Inferior parietal cortex (tissue), 1 donor: ENCODE results near the gene LMBRD2.
"Not testable (repeated sequence)": the region's sequence is repeated elsewhere in the genome, so short reads cannot be mapped to it uniquely, and the experiment has no call there.

Experiments used
- DNase-seq: peaks from one replicate; pipeline ENCODE4 v3.0.0-alpha.2; 2016; ENCODE audit errors: extremely low spot score

LMBRD2 gene

GRCh38 chr5:36161361-36161760 is 9.7 kb upstream of the LMBRD2 start:
- no peak for DNase-seq

GRCh38 chr5:36160617-36161016 is 8.9 kb upstream of the LMBRD2 start:
- no peak for DNase-seq

- no peak for DNase-seq
Observed at GRCh38 chr5:36158144-36158543, 6.5 kb upstream of the LMBRD2 start.

- no peak for DNase-seq
Observed at GRCh38 chr5:36156619-36157018, 4.9 kb upstream of the LMBRD2 start.

- DNase-seq: no peak
Observed at GRCh38 chr5:36156121-36156601, 4.5 kb upstream of the LMBRD2 start.

GRCh38 chr5:36155291-36155690 is 3.6 kb upstream of the LMBRD2 start:
- DNase-seq: no peak

GRCh38 chr5:36153726-36154125 is 2.0 kb upstream of the LMBRD2 start:
- DNase-seq: no peak

- no peak for DNase-seq
Observed at GRCh38 chr5:36153298-36153677, 1.6 kb upstream of the LMBRD2 start.

GRCh38 chr5:36152324-36153297 is 924 bp upstream of the LMBRD2 start:
- no peak for DNase-seq

GRCh38 chr5:36150676-36151433 is 832 bp downstream of the LMBRD2 start:
- DNase-seq: no peak

- no peak for DNase-seq
Observed at GRCh38 chr5:36147681-36148080, 4.0 kb downstream of the LMBRD2 start.

GRCh38 chr5:36146390-36146789 is 5.3 kb downstream of the LMBRD2 start:
- DNase-seq: no peak

- no peak for DNase-seq
Observed at GRCh38 chr5:36145311-36145710, 6.4 kb downstream of the LMBRD2 start.

- no peak for DNase-seq
Observed at GRCh38 chr5:36138900-36139683, 12.6 kb downstream of the LMBRD2 start.

GRCh38 chr5:36136581-36136980 is 15.1 kb downstream of the LMBRD2 start:
- no peak for DNase-seq

- no peak for DNase-seq
Observed at GRCh38 chr5:36135988-36136387, 15.7 kb downstream of the LMBRD2 start.

- DNase-seq: not testable (repeated sequence)
Observed at GRCh38 chr5:36133009-36133408, 18.7 kb downstream of the LMBRD2 start.

GRCh38 chr5:36129666-36130065 is 22.0 kb downstream of the LMBRD2 start:
- not testable (repeated sequence) for DNase-seq

- DNase-seq: no peak
Observed at GRCh38 chr5:36128795-36129194, 22.9 kb downstream of the LMBRD2 start.

GRCh38 chr5:36125868-36126267 is 25.8 kb downstream of the LMBRD2 start:
- DNase-seq: no peak

GRCh38 chr5:36111238-36111637 is 40.4 kb downstream of the LMBRD2 start:
- DNase-seq: no peak
